OCI-LY7 (cell line): ENCODE data around the gene MYBPHL. TPM values are rescaled to one million over a fixed set of nuclear protein-coding genes. Genes with fewer than 3 reads are reported as not detected.

Source experiments
- BruUV-seq: library from RNA; stranded (reverse); fragments of 400-500 nt; replicated peaks from 2 replicates; lab custom pipeline; 2021; lab: Mats Ljungman, UMichigan
- CTCF ChIA-PET: fragments of 300-600 bp; sonication (Branson Sonifier 250); formaldehyde crosslinking; loops from one replicate; lab custom pipeline; 2022; ENCODE audit warnings: antibody characterized with exemption; ENCODE audit not compliant: unreplicated experiment; lab: Charles Lee
- POLR2A ChIA-PET: fragments of 300-600 bp; sonication (Branson Sonifier 250); formaldehyde crosslinking; loops from one replicate; lab custom pipeline; 2022; ENCODE audit warnings: antibody characterized with exemption; lab: Charles Lee
- DNase-seq: peaks from one replicate; pipeline ENCODE4 v3.0.0-alpha.2; 2015; ENCODE audit warnings: low spot score
- H2AFZ ChIP-seq: fragments of 200-600 bp; sonication (generic), shearing (Covaris generic); 2 replicates; pipeline ENCODE4 v1.6.1; 2014; ENCODE audit warnings: mild to moderate bottlenecking, antibody characterized with exemption, low read length, moderate library complexity
- H3K27ac ChIP-seq: fragments of 200-600 bp; sonication (generic); 2 replicates; pipeline ENCODE4 v1.5.1; 2014; ENCODE audit warnings: mixed run types, low read depth, mild to moderate bottlenecking, moderate library complexity, low read length, inconsistent platforms; ENCODE audit not compliant: poor library complexity, severe bottlenecking
- H3K36me3 ChIP-seq: fragments of 200-600 bp; sonication (generic); 2 replicates; pipeline ENCODE4 v1.6.1; 2014; ENCODE audit warnings: mild to moderate bottlenecking, antibody characterized with exemption, low read length, moderate library complexity, mixed read lengths; ENCODE audit not compliant: insufficient read depth
- H3K4me1 ChIP-seq: fragments of 200-600 bp; sonication (generic); 2 replicates; pipeline ENCODE4 v1.5.1; 2014; ENCODE audit warnings: mild to moderate bottlenecking, low read length; ENCODE audit not compliant: insufficient read depth, poor library complexity, severe bottlenecking
- H3K4me2 ChIP-seq: fragments of 200-600 bp; sonication (generic); 2 replicates; pipeline ENCODE4 v1.6.1; 2014; ENCODE audit warnings: mild to moderate bottlenecking, low read length
- H3K4me3 ChIP-seq: fragments of 200-600 bp; sonication (generic); 2 replicates; pipeline ENCODE4 v1.5.1; 2014; ENCODE audit warnings: mild to moderate bottlenecking, low read depth, low read length; ENCODE audit not compliant: poor library complexity, severe bottlenecking
- H3K79me2 ChIP-seq: fragments of 200-600 bp; sonication (generic); 2 replicates; pipeline ENCODE4 v1.6.1; 2016; ENCODE audit warnings: low read depth, mild to moderate bottlenecking, low read length, moderate library complexity, mixed read lengths; ENCODE audit not compliant: insufficient read depth
- H3K9me2 ChIP-seq: fragments of 200-600 bp; sonication (generic); 2 replicates; pipeline ENCODE4 v1.6.1; 2016; ENCODE audit warnings: mild to moderate bottlenecking, low read length, mixed read lengths; ENCODE audit not compliant: insufficient read depth
- H3K9me3 ChIP-seq: fragments of 200-600 bp; sonication (generic); 2 replicates; pipeline ENCODE4 v1.6.1; 2014; ENCODE audit warnings: mild to moderate bottlenecking, mixed run types, low read length, mixed read lengths
- H4K20me1 ChIP-seq: fragments of 200-600 bp; sonication (generic); 2 replicates; pipeline ENCODE4 v1.6.1; 2014; ENCODE audit warnings: mild to moderate bottlenecking, antibody characterized with exemption, low read length, moderate library complexity, mixed read lengths; ENCODE audit not compliant: insufficient read depth
- CTCF ChIP-seq: fragments of 200-600 bp; sonication (generic); conservative IDR thresholded peaks from 2 replicates; pipeline ENCODE4 v1.5.1; 2014; ENCODE audit warnings: mild to moderate bottlenecking, antibody characterized with exemption, low read length, moderate library complexity, mixed read lengths
- EZH2phosphoT487 ChIP-seq: fragments of 200-600 bp; sonication (generic); IDR thresholded peaks from 2 replicates; pipeline ENCODE4 v1.6.1; 2018; ENCODE audit warnings: low read depth, borderline replicate concordance, mild to moderate bottlenecking, mixed run types, antibody characterized with exemption, low read length, moderate library complexity, mixed read lengths
- intact Hi-C: fragments of 100-400 bp; cut with micrococcal nuclease; formaldehyde crosslinking; loops from one replicate; pipeline ENCODE4 v1.10.0; 2022; ENCODE audit not compliant: unreplicated experiment
- total RNA-seq, 2 experiments: library from RNA; depleted of rRNA in 1 of 2; stranded (reverse); fragments of >200 nt in 1 of 2; shearing (Covaris generic) in 1 of 2; gene quantifications; 2 replicates each; pipeline ENCODE4 v1.2.3, GENCODE V29; 2014 to 2022

The MYBPHL gene
- total RNA-seq, 2 experiments from 2014 or later, result 0.16 TPM; not detected in 1

DNA sequence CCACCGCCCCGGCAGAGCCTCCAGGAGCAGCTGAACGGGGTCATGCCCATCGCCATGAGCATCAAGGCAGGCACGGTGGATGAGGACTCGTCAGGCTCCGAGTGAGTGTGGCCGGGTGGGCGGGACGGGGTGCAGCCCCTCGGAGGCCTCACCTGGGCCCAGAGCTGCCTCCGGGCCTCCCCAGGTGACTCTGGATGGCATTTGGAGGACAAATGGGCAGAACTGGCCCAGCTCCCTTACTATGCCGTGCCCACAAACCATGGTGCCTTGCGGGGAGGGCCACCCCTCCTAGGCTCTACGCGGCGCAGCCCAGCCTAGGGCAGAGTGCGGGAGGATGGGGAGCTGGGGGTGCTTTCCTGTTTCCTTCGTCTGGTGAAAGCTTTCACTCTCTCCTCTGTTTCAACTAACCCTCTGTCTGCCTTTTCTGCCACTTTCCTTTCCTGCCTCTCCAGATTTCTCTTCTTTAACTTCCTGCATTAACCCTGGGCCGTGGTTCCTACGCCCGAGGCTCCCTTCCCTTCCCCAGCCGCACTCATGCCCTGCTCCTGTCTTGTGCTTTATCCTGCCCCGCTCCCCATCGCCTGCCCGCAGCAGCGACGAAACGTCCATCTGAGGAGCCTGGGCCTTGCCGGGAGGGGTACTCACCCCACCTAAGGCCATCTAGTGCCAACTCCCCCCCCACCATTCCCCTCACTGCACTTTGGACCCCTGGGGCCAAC, 33.1 kb downstream of the MYBPHL start:
- Histone ChIP-seq H3K4me3 (no peak overlapping the region), H4K20me1 (no peaks in the 10 kb centered on the region), H3K9me3 (no peaks in the 10 kb centered on the region), H3K9me2 (no peaks in the 10 kb centered on the region), H3K4me1 (peaks cover 4% of the 10 kb centered on the region), H2AFZ (no peak overlapping the region), H3K27ac (no peak overlapping the region), H3K79me2 (no peaks in the 10 kb centered on the region), H3K36me3 (peaks cover 10% of the 10 kb centered on the region; the same call in 1 of the 2 replicates), H3K4me2 (no peak overlapping the region)
- intact Hi-C loops, result no loop called here
- no peak for DNase-seq
- ChIA-PET POLR2A (interaction anchor here (0.6 kb wide), 1 partner anchor 221 kb away, joined by 4 read pairs; no protein-coding TSS in a partner anchor), CTCF (no interaction called here)
- no TSS peak for BruUV-seq
- TF ChIP-seq EZH2phosphoT487 (no peak), CTCF (no peak)

- no peaks in the 10 kb centered on the region for H3K9me3 ChIP-seq
- CTCF ChIA-PET, result no interaction called here
- no TSS peak for BruUV-seq
- POLR2A ChIA-PET, result interaction anchor here (0.6 kb wide), 1 partner anchor 221 kb away, joined by 4 read pairs; no protein-coding TSS in a partner anchor
- DNase-seq, result no peak
- peaks cover 4% of the 10 kb centered on the region for H3K4me1 ChIP-seq
- H4K20me1 ChIP-seq, result no peaks in the 10 kb centered on the region
- H3K4me2 ChIP-seq, result no peak overlapping the region
- intact Hi-C loops, result no loop called here
- 0 out of 2 replicates have a peak, but pooled peaks cover 2% of the 10 kb centered on the region for H3K36me3 ChIP-seq
- H2AFZ ChIP-seq, result no peak overlapping the region
- no peak overlapping the region for H3K4me3 ChIP-seq
- TF ChIP-seq EZH2phosphoT487 (no peak), CTCF (no peak)
- H3K27ac ChIP-seq, result no peak overlapping the region
- H3K79me2 ChIP-seq, result no peaks in the 10 kb centered on the region
- H3K9me2 ChIP-seq, result no peaks in the 10 kb centered on the region
These were observed 33.8 kb downstream of the MYBPHL start for GRCh38 chr1:109272831-109273547.
